HepG2 (cell line): Measurements from ENCODE around the gene CYSRT1. TPM values are rescaled to one million over a fixed set of nuclear protein-coding genes. Genes with fewer than 3 reads are reported as not detected.

Experiments
- ATAC-seq: fragments of 200-7000 bp; cut with Tn5 transposase; 3 replicates; pipeline ENCODE4 v1.9.1; 2020; ENCODE audit warnings: mild to moderate bottlenecking, moderate library complexity
- BruUV-seq: library from RNA; stranded (reverse); fragments of 400-500 nt; replicated peaks from 2 replicates; lab custom pipeline; 2021; lab: Mats Ljungman, UMichigan
- CTCF ChIA-PET: fragments of 300-600 bp; formaldehyde crosslinking; extraction: SDS; loops from one replicate; lab custom pipeline; 2021; ENCODE audit warnings: low total read pairs, inconsistent platforms, low intra/inter-chr PET ratio; lab: Yijun Ruan, JAX
- POLR2A ChIA-PET: fragments of 350-600 bp; sonication (Branson Sonifier 250); formaldehyde crosslinking; loops from one replicate; lab custom pipeline; 2020; ENCODE audit warnings: antibody characterized with exemption, inconsistent platforms; lab: Yijun Ruan, JAX
- DNase-seq: peaks from one replicate; pipeline ENCODE4 v3.0.0-alpha.2; 2015; ENCODE audit warnings: low spot score
- FAIRE-seq: peaks from 3 replicates; lab custom pipeline; 2011; peaks lifted over from hg19 to GRCh38; lab: Jason Lieb, UNC
- H2AFZ ChIP-seq: one replicate; pipeline ENCODE4 v1.6.1; 2011; ENCODE audit warnings: low read length, inconsistent platforms
- H3K27ac ChIP-seq: fragments of 300-600 bp; 3 replicates; pipeline ENCODE4 v1.8.0; 2011; ENCODE audit warnings: mixed run types, mild to moderate bottlenecking, mixed read lengths, low read length, inconsistent platforms; ENCODE audit not compliant: insufficient read depth; ENCODE audit errors: extremely low read length
- H3K27me3 ChIP-seq, 2 experiments: fragments of 200-600 bp in 1 of 2; 2 replicates in 1 of 2; 3 replicates in 1 of 2; pipeline versions ENCODE4 v1.6.0 to v1.8.0; 2011; ENCODE audit warnings: low read length in 2 of 2, mild to moderate bottlenecking in 2 of 2, moderate library complexity in 2 of 2, inconsistent platforms in 1 of 2; ENCODE audit not compliant: insufficient read depth in 2 of 2, control insufficient read depth in 1 of 2
- H3K36me3 ChIP-seq, 2 experiments: fragments of 200-600 bp in 1 of 2; replicated peaks in 1 of 2; 2 replicates in 1 of 2; 3 replicates in 1 of 2; pipeline versions ENCODE4 v1.5.1 to v1.8.0; 2011; ENCODE audit warnings: low read length in 2 of 2, inconsistent platforms in 1 of 2; ENCODE audit not compliant: insufficient read depth in 2 of 2, control insufficient read depth in 1 of 2
- H3K4me1 ChIP-seq: 2 replicates; pipeline ENCODE4 v1.5.1; 2012; ENCODE audit warnings: low read length, inconsistent platforms; ENCODE audit not compliant: insufficient read depth
- H3K4me2 ChIP-seq: 2 replicates; pipeline ENCODE4 v1.6.0; 2011; ENCODE audit warnings: low read depth, low read length, inconsistent platforms
- H3K4me3 ChIP-seq, 3 experiments: fragments of 200-600 bp in 1 of 3; sonication (generic), shearing (Covaris generic) in 1 of 3; replicated peaks in 1 of 3; 2 replicates each; pipeline ENCODE4 v1.5.1; 2011 to 2016; ENCODE audit warnings: low read length in 3 of 3, inconsistent platforms in 2 of 3, low read depth in 2 of 3, mild to moderate bottlenecking in 2 of 3, control low read depth in 1 of 3, mixed read lengths in 1 of 3; ENCODE audit not compliant: insufficient read depth in 1 of 3
- H3K79me2 ChIP-seq: one replicate; pipeline ENCODE4 v1.6.1; 2011; ENCODE audit warnings: low read length, inconsistent platforms; ENCODE audit not compliant: insufficient read depth
- H3K9ac ChIP-seq: 2 replicates; pipeline ENCODE4 v1.6.0; 2011; ENCODE audit warnings: mild to moderate bottlenecking, low read depth, low read length, inconsistent platforms; ENCODE audit not compliant: insufficient read depth
- H3K9me3 ChIP-seq: 2 replicates; pipeline ENCODE4 v1.5.1; 2012; ENCODE audit warnings: mild to moderate bottlenecking, low read length
- H4K20me1 ChIP-seq: 2 replicates; pipeline ENCODE4 v1.6.0; 2011; ENCODE audit warnings: inconsistent platforms, mild to moderate bottlenecking, low read length, moderate library complexity; ENCODE audit not compliant: insufficient read depth
- CHD2 ChIP-seq: IDR thresholded peaks from 2 replicates; pipeline ENCODE4 v1.6.1; 2011; ENCODE audit warnings: low read depth, low read length, improper control_type of control experiment
- HNF4A ChIP-seq: sonication (generic); formaldehyde crosslinking; IDR thresholded peaks from 2 replicates; pipeline ENCODE4 v1.4.0; 2020; ENCODE audit warnings: missing genetic modification reagents
- IKZF1 ChIP-seq: fragments of 450-650 bp; IDR thresholded peaks from 2 replicates; pipeline ENCODE4 v1.7.1; 2016
- MTA3 ChIP-seq: sonication (generic); formaldehyde crosslinking; IDR thresholded peaks from 2 replicates; pipeline ENCODE4 v1.4.0; 2020; ENCODE audit warnings: missing genetic modification reagents
- POGK ChIP-seq: sonication (generic); formaldehyde crosslinking; conservative IDR thresholded peaks from 2 replicates; pipeline ENCODE4 v1.8.0; 2022; ENCODE audit warnings: mild to moderate bottlenecking, moderate library complexity, missing genetic modification reagents
- UBTF ChIP-seq: sonication (generic); formaldehyde crosslinking; IDR thresholded peaks from 2 replicates; pipeline ENCODE4 v1.4.0; 2020; ENCODE audit warnings: mild to moderate bottlenecking, missing genetic modification reagents
- ZIK1 ChIP-seq: sonication (generic); formaldehyde crosslinking; IDR thresholded peaks from 2 replicates; pipeline ENCODE4 v1.5.0; 2020; ENCODE audit warnings: mild to moderate bottlenecking, low read depth, missing genetic modification reagents, borderline replicate concordance
- ZNF747 ChIP-seq: sonication (generic); formaldehyde crosslinking; IDR thresholded peaks from 2 replicates; pipeline ENCODE4 v1.8.1; 2023; ENCODE audit warnings: missing genetic modification reagents, mild to moderate bottlenecking, borderline replicate concordance
- WGBS: methylation state at CpG from one replicate; pipeline ENCODE4 v1.1.6; 2017; ENCODE audit warnings: low lambda C conversion rate; 5-methylcytosine and 5-hydroxymethylcytosine counted together
- in situ Hi-C: cut with HindIII; loops from 2 replicates; pipeline ENCODE4 v1.10.0; 2017; ENCODE audit warnings: low pct_unique_long_range_greater_than_20kb; ENCODE audit not compliant: extremely low pct_ligation_motif_present
- intact Hi-C: fragments of 100-400 bp; cut with micrococcal nuclease; formaldehyde crosslinking; loops from one replicate; pipeline ENCODE4 v1.10.0; 2022; ENCODE audit not compliant: unreplicated experiment
- polyA plus RNA-seq, 8 experiments: library from polyadenylated mRNA; depleted of rRNA in 3 of 8; stranded (reverse) in 7 of 8; unstranded in 1 of 8; fragments of >200 nt; fragmentation: Illumina TruSeq in 4 of 8; extraction: Trizol in 4 of 8; gene quantifications; 2 replicates each; pipeline versions ENCODE4 v1.2.1 to v1.2.3, GENCODE V29; 2011 to 2016; ENCODE audit warnings: low read depth in 4 of 8, missing spikeins in 1 of 8, mixed read lengths in 1 of 8; ENCODE audit not compliant: insufficient read depth in 1 of 8
- total RNA-seq, 5 experiments: library from RNA; depleted of rRNA; stranded (reverse); fragments of >200 nt; fragmentation: Illumina TruSeq; extraction: Trizol; gene quantifications; 2 replicates each; pipeline ENCODE4 v1.2.3, GENCODE V29; 2016; ENCODE audit warnings: low read depth in 1 of 5
- TF ChIP-seq, protein P1 (sequence below): sonication (generic); formaldehyde crosslinking; IDR thresholded peaks from 2 replicates; pipeline ENCODE4 v1.5.1; 2020; ENCODE audit warnings: mild to moderate bottlenecking, moderate library complexity, missing genetic modification reagents
- TF ChIP-seq, protein P2 (sequence below): sonication (generic); formaldehyde crosslinking; IDR thresholded peaks from one replicate; pipeline ENCODE4 v1.5.1; 2020; ENCODE audit warnings: mild to moderate bottlenecking, missing genetic modification reagents; ENCODE audit errors: not compliant biosample characterization

CYSRT1 gene
- total and polyA plus RNA-seq, 2 of the 13 experiments (the other 11 are each of a cell fraction or from before 2014, with no cell fraction given): 1.5 to 2.1 TPM

DNA sequence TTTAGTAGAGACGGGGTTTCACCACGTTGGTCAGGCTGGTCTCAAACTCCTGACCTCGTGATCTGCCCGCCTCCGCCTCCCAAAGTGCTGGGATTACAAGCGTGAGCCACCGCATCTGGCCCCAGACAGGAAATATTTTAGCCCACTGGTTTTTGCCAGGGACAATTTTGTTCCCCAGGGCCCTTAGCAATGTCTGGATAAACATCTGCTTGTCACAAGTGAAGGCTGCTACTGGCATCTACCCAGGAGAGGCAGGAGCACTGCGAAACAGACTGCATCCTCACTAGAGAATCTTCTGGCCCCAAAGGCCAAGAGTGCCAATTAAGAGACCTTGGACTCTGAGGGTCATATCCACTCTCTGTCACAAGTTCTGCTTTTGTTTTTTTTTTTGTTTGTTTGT is 22.0 kb upstream of the CYSRT1 start:
- BruUV-seq: no TSS peak
- Histone ChIP-seq H3K9ac (no peak overlapping the region), H3K36me3 (no peaks in the 10 kb centered on the region), H3K27ac (peak overlapping the region; percentile 96), H3K4me3 (no peak overlapping the region), H3K4me2 (peak overlapping the region; percentile 95), H4K20me1 (peaks cover 4% of the 10 kb centered on the region; the same call in 1 of the 2 replicates), H3K9me3 (no peaks in the 10 kb centered on the region), H2AFZ (no peak overlapping the region), H3K79me2 (peaks cover 57% of the 10 kb centered on the region), H3K4me1 (peaks cover 60% of the 10 kb centered on the region), H3K27me3 (no peaks in the 10 kb centered on the region; a peak in 1 of 5 replicates)
- in situ Hi-C loops: no loop called here
- ChIA-PET POLR2A (interaction anchor here (1.0 to 8.8 kb wide), 9 partner anchors 14 to 147 kb away, joined by 3 to 225 read pairs (median 15); partner anchors contain the start of genes ANAPC2, CYSRT1, RNF208 and RNF224), CTCF (no interaction called here)
- 14% methylated on average over 8 of the region's 8 CpGs for WGBS
- FAIRE-seq (no peak), DNase-seq (no peak), ATAC-seq (no peak)
- intact Hi-C loops: no loop called here
- TF ChIP-seq, protein P1, sequence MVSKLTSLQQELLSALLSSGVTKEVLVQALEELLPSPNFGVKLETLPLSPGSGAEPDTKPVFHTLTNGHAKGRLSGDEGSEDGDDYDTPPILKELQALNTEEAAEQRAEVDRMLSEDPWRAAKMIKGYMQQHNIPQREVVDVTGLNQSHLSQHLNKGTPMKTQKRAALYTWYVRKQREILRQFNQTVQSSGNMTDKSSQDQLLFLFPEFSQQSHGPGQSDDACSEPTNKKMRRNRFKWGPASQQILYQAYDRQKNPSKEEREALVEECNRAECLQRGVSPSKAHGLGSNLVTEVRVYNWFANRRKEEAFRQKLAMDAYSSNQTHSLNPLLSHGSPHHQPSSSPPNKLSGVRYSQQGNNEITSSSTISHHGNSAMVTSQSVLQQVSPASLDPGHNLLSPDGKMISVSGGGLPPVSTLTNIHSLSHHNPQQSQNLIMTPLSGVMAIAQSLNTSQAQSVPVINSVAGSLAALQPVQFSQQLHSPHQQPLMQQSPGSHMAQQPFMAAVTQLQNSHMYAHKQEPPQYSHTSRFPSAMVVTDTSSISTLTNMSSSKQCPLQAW: no peak
- TF ChIP-seq ZNF747 (no peak), ZIK1 (CRISPR knock-in tag) (no peak), POGK (CRISPR knock-in tag) (no peak), MTA3 (CRISPR knock-in tag) (no peak), UBTF (CRISPR knock-in tag) (no peak), IKZF1 (no peak), CHD2 (no peak), HNF4A (CRISPR knock-in tag) (peak; percentile 31; the same call in 1 of the 2 replicates)
- TF ChIP-seq, protein P2, sequence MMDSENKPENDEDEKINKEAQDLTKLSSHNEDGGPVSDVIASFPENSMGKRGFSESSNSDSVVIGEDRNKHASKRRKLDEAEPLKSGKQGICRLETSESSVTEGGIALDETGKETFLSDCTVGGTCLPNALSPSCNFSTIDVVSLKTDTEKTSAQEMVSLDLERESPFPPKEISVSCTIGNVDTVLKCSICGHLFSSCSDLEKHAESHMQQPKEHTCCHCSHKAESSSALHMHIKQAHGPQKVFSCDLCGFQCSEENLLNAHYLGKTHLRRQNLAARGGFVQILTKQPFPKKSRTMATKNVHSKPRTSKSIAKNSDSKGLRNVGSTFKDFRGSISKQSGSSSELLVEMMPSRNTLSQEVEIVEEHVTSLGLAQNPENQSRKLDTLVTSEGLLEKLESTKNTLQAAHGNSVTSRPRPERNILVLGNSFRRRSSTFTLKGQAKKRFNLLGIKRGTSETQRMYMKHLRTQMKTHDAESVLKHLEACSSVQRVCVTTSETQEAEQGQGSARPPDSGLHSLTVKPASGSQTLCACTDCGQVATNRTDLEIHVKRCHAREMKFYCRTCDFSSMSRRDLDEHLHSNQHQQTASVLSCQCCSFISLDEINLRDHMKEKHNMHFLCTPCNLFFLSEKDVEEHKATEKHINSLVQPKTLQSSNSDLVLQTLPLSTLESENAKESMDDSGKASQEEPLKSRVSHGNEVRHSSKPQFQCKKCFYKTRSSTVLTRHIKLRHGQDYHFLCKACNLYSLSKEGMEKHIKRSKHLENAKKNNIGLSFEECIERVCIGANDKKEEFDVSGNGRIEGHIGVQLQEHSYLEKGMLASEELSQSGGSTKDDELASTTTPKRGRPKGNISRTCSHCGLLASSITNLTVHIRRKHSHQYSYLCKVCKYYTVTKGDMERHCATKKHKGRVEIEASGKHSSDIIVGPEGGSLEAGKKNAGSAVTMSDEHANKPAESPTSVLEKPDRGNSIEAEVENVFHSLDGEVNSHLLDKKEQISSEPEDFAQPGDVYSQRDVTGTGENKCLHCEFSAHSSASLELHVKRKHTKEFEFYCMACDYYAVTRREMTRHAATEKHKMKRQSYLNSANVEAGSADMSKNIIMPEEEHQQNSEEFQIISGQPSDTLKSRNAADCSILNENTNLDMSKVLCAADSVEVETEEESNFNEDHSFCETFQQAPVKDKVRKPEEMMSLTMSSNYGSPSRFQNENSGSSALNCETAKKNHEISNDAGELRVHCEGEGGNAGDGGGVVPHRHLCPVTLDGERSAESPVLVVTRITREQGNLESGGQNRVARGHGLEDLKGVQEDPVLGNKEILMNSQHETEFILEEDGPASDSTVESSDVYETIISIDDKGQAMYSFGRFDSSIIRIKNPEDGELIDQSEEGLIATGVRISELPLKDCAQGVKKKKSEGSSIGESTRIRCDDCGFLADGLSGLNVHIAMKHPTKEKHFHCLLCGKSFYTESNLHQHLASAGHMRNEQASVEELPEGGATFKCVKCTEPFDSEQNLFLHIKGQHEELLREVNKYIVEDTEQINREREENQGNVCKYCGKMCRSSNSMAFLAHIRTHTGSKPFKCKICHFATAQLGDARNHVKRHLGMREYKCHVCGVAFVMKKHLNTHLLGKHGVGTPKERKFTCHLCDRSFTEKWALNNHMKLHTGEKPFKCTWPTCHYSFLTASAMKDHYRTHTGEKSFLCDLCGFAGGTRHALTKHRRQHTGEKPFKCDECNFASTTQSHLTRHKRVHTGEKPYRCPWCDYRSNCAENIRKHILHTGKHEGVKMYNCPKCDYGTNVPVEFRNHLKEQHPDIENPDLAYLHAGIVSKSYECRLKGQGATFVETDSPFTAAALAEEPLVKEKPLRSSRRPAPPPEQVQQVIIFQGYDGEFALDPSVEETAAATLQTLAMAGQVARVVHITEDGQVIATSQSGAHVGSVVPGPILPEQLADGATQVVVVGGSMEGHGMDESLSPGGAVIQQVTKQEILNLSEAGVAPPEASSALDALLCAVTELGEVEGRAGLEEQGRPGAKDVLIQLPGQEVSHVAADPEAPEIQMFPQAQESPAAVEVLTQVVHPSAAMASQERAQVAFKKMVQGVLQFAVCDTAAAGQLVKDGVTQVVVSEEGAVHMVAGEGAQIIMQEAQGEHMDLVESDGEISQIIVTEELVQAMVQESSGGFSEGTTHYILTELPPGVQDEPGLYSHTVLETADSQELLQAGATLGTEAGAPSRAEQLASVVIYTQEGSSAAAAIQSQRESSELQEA (CRISPR knock-in tag): no peak
